Endodermal cell (in vitro differentiated cells): ENCODE results near the gene RAB26. TPM values are rescaled to one million over a fixed set of nuclear protein-coding genes. Genes with fewer than 3 reads are reported as not detected.
"Not testable (repeated sequence)": the region's sequence is repeated elsewhere in the genome, so short reads cannot be mapped to it uniquely, and the experiment has no call there.

Experiments
- DNase-seq: peaks from one replicate; pipeline ENCODE4 v3.0.0-alpha.2; 2017
- H3K27ac ChIP-seq: 2 replicates; pipeline ENCODE4 v1.5.1; 2013; ENCODE audit warnings: mild to moderate bottlenecking, low read depth, low read length, moderate library complexity
- H3K27me3 ChIP-seq: 2 replicates; pipeline ENCODE4 v1.6.1; 2013; ENCODE audit warnings: mild to moderate bottlenecking, low read length, moderate library complexity; ENCODE audit not compliant: insufficient read depth, control insufficient read depth, poor library complexity, severe bottlenecking
- H3K36me3 ChIP-seq: 2 replicates; pipeline ENCODE4 v1.7.0; 2013; ENCODE audit warnings: mild to moderate bottlenecking, low read length, moderate library complexity; ENCODE audit not compliant: control insufficient read depth, insufficient read depth
- H3K4me1 ChIP-seq: one replicate; pipeline ENCODE4 v1.7.0; 2013; ENCODE audit warnings: low read length; ENCODE audit not compliant: control insufficient read depth, insufficient read depth
- H3K4me3 ChIP-seq: 2 replicates; pipeline ENCODE4 v1.5.1; 2013; ENCODE audit warnings: mild to moderate bottlenecking, low read length, moderate library complexity
- H3K9ac ChIP-seq: 2 replicates; pipeline ENCODE4 v1.6.1; 2013; ENCODE audit warnings: mild to moderate bottlenecking, low read length, moderate library complexity; ENCODE audit not compliant: poor library complexity, severe bottlenecking; ENCODE audit errors: extremely low read depth
- H3K9me3 ChIP-seq: 2 replicates; pipeline ENCODE4 v1.6.1; 2013; ENCODE audit warnings: mild to moderate bottlenecking, low read length, moderate library complexity; ENCODE audit not compliant: control insufficient read depth
- H3K27ac Mint-ChIP-seq: 2 replicates; pipeline ENCODE4 v1.8.0; 2020; ENCODE audit warnings: mixed read lengths
- H3K27me3 Mint-ChIP-seq: 2 replicates; pipeline ENCODE4 v1.8.0; 2021; ENCODE audit warnings: mild to moderate bottlenecking, mixed read lengths; ENCODE audit not compliant: insufficient read depth
- H3K36me3 Mint-ChIP-seq: 2 replicates; pipeline ENCODE4 v1.8.0; 2020; ENCODE audit warnings: low read depth, mixed read lengths
- H3K4me1 Mint-ChIP-seq: 2 replicates; pipeline ENCODE4 v1.8.0; 2020; ENCODE audit warnings: mixed read lengths
- H3K4me3 Mint-ChIP-seq: 2 replicates; pipeline ENCODE4 v1.8.0; 2020; ENCODE audit warnings: mild to moderate bottlenecking, moderate library complexity, mixed read lengths
- H3K9me3 Mint-ChIP-seq: 2 replicates; pipeline ENCODE4 v1.8.0; 2020; ENCODE audit warnings: mild to moderate bottlenecking, mixed read lengths
- WGBS, 2 experiments: methylation state at CpG; one replicate each; pipeline versions ENCODE4 v1.1.5 to v1.1.7; 2013; ENCODE audit warnings: missing lambda C conversion rate in 2 of 2, mixed read lengths in 1 of 2; ENCODE audit not compliant: insufficient coverage in 1 of 2, insufficient read length in 1 of 2; 5-methylcytosine and 5-hydroxymethylcytosine counted together
- total RNA-seq, 2 donors: library from RNA; stranded (reverse); fragmentation: NEBNext Ultra II Directional in 1 of 2; extraction: Animal tissue kit (Norgen Biotek cat#: 25700) in 1 of 2; gene quantifications; 2 replicates in 1 of 2; 3 replicates in 1 of 2; pipeline ENCODE4 v1.2.1, GENCODE V29; 2021
- TF ChIP-seq, protein P1 (sequence below): fragments of 200-600 bp; sonication (generic); conservative IDR thresholded peaks from 2 replicates; pipeline ENCODE4 v1.5.0; 2021; ENCODE audit warnings: antibody characterized with exemption, mild to moderate bottlenecking

Gene RAB26
- total RNA-seq, 2 donors from 2014 or later = 3.2 to 4.9 TPM

DNA sequence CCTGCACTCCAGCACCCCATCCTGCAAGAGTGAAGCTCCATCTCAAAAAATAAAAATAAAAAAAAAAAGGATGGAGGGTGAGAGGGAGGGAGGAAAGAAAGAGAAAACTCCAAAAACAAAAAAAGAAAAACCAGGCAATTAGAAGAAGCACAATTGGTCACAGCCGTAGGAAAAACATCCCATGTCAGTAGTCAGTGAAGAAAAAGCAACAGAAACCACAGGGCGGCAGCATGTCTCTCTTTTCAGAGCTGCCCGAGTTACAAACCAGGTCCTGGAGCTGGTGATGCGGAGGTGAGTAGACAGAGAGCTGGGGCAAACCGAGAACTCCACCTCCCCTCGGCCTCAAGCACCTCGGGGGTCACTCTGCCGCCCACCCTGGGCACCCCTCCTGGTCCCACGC, 27.1 kb upstream of the RAB26 start:
- not testable (repeated sequence) for H3K4me1 ChIP-seq, H3K9me3 ChIP-seq, H3K27ac ChIP-seq, H3K36me3 Mint-ChIP-seq, H3K27me3 ChIP-seq, H3K27ac Mint-ChIP-seq, H3K9ac ChIP-seq, H3K4me3 Mint-ChIP-seq, H3K27me3 Mint-ChIP-seq, H3K36me3 ChIP-seq, H3K4me3 ChIP-seq, H3K4me1 Mint-ChIP-seq, H3K9me3 Mint-ChIP-seq
- TF ChIP-seq, protein P1, sequence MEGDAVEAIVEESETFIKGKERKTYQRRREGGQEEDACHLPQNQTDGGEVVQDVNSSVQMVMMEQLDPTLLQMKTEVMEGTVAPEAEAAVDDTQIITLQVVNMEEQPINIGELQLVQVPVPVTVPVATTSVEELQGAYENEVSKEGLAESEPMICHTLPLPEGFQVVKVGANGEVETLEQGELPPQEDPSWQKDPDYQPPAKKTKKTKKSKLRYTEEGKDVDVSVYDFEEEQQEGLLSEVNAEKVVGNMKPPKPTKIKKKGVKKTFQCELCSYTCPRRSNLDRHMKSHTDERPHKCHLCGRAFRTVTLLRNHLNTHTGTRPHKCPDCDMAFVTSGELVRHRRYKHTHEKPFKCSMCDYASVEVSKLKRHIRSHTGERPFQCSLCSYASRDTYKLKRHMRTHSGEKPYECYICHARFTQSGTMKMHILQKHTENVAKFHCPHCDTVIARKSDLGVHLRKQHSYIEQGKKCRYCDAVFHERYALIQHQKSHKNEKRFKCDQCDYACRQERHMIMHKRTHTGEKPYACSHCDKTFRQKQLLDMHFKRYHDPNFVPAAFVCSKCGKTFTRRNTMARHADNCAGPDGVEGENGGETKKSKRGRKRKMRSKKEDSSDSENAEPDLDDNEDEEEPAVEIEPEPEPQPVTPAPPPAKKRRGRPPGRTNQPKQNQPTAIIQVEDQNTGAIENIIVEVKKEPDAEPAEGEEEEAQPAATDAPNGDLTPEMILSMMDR = peak; percentile 54
- WGBS, 2 experiments = 57 to 65% methylated on average over 3 to 4 of the region's 9 CpGs
- peak; percentile 67 for DNase-seq

DNA sequence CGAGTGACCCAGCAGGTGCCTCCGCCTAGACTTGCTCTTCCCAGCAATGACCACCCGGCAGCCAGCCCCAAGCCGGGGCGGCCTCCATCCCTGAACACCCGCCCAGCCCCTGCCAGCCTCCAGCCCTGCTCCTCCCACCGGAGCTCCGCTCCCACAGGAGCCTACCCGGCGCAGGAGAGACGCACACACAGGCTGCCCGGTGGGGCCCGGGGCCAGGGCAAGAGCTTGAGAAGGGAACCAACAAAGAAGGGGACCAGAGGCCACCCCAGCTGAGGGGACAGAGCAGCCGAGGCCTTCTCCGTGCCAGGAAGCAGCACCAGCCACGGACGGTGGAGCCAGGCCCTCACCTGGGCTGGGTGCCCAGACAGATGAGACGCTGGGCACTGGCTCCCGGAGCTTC, 26.6 kb upstream of the RAB26 start:
- no peak for DNase-seq
- Mint-ChIP-seq H3K9me3 (no peaks in the 10 kb centered on the region), H3K4me3 (no peak overlapping the region), H3K4me1 (peaks cover 8% of the 10 kb centered on the region), H3K36me3 (no peaks in the 10 kb centered on the region), H3K27ac (no peak overlapping the region), H3K27me3 (no peaks in the 10 kb centered on the region)
- H3K9ac ChIP-seq = no peak overlapping the region
- no peaks in the 10 kb centered on the region for H3K27me3 ChIP-seq
- TF ChIP-seq, protein P1 = no peak
- no peak overlapping the region for H3K4me3 ChIP-seq
- no peaks in the 10 kb centered on the region for H3K9me3 ChIP-seq
- H3K36me3 ChIP-seq = no peaks in the 10 kb centered on the region
- H3K27ac ChIP-seq = no peak overlapping the region
- H3K4me1 ChIP-seq = peaks cover 4% of the 10 kb centered on the region
- WGBS, 2 experiments = 94 to 96% methylated on average over 12 to 18 of the region's 19 CpGs

DNA sequence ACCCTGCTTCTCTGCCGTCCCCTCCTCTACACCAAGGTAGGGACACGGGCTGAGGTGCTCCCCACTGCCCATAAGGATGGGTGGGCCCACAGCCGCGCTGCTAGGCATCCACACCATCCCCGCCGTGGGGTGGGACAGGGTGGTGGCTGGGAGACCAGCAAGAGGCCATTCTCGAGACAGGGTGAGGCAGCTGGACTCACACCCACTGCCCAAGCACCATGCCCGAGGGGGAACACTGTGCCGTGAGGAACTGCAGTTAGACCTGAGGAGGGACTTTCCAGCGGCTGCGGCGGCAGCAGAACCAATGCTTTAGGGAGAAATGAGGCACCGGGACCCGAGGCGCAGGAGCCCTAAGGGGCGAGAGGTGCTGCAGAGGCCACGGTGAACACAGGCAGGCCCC, 26.0 kb upstream of the RAB26 start:
- Mint-ChIP-seq H3K36me3 (no peaks in the 10 kb centered on the region), H3K9me3 (no peaks in the 10 kb centered on the region), H3K4me1 (peaks cover 8% of the 10 kb centered on the region), H3K27me3 (no peaks in the 10 kb centered on the region), H3K27ac (no peak overlapping the region), H3K4me3 (no peak overlapping the region)
- no peak overlapping the region for H3K9ac ChIP-seq
- no peaks in the 10 kb centered on the region for H3K9me3 ChIP-seq
- no peak overlapping the region for H3K27ac ChIP-seq
- no peak overlapping the region for H3K4me3 ChIP-seq
- TF ChIP-seq, protein P1 = no peak
- no peaks in the 10 kb centered on the region for H3K36me3 ChIP-seq
- WGBS, 2 experiments = 91 to 98% methylated on average over 7 to 16 of the region's 17 CpGs
- H3K27me3 ChIP-seq = no peaks in the 10 kb centered on the region
- DNase-seq = no peak
- H3K4me1 ChIP-seq = peaks cover 4% of the 10 kb centered on the region

DNA sequence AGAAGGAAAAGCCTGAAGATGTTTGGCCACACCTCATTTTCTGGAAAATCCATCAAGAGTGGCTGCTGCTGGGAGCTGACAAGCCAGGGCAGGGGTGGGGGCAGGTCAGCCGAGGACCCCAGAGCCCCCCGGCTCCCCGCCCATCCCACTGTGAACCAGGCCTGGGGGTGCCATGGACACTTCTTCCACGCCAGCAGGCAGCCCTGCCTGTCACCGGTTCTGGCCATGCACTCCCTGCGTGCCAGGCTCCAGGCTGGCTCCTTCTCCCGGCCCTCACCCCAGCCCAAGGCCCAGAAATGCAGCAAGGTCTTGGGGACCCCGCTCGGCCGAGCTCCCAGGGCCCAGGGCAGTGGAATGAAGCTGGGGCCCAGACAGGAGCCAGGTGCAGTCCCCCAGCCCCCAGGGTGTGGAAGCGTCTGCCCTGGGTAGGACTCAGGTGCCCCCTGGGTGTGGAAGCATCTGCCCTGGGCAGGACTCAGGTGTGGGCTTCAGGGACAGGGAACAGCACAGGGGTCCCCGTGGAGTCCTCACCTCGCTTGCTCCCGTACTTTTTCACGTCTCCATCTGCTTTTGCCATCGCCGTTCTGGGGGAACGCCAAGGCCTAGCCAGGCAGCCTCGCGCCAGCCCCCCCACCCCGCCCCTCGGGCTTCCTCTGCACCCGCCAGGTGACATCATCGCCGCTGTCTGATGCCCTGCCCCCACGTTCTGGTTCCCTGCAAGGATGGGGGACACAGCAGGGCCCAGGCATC, 25.3 kb upstream of the RAB26 start:
- not testable (repeated sequence) for H3K4me1 ChIP-seq, H3K4me3 ChIP-seq, H3K27ac Mint-ChIP-seq, H3K9ac ChIP-seq, H3K9me3 Mint-ChIP-seq, H3K27ac ChIP-seq, H3K36me3 ChIP-seq, H3K4me3 Mint-ChIP-seq, H3K36me3 Mint-ChIP-seq, H3K4me1 Mint-ChIP-seq, H3K9me3 ChIP-seq, H3K27me3 Mint-ChIP-seq, H3K27me3 ChIP-seq, DNase-seq
- 82% methylated on average over 11 of the region's 26 CpGs; no CpG with 5 or more reads in 1 of the 2 experiments for WGBS, 2 experiments

DNA sequence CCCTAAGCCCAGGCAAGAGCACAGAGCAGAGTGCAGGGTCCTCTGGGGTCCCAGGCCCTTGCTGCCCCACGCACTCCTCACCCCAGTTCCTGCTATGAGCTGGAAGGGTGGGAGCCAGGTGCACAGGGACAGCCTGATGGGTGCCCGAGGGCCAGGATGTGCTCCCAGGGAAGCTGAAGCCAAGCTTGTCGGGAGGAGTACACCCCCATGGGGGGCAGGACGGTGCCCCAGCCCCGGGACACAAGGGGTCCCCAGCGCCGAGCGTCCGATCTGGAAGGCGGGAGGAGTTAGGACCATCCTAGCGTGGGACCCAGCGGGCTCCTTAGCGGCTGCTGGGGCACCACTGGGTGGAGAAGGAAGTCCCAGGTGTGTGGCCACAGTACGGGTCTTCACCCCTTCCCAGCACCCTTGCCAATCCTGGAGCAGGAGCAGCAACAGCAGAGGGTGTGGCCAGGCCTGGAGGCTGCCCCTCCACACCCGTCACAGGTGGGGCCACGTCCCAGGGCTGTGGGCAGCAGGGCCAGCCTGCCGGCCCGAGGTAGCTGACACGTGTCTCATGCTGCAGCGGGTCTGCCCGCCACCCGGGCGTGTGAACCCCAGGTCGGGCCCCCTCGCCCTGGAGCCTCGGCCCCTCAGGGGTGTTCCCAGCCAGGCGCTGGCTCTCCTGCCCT, 24.6 kb upstream of the RAB26 start:
- H3K4me3 ChIP-seq, H3K9me3 ChIP-seq, DNase-seq, H3K36me3 ChIP-seq, H3K4me1 ChIP-seq, H3K36me3 Mint-ChIP-seq, H3K9me3 Mint-ChIP-seq, H3K27me3 ChIP-seq, H3K27ac Mint-ChIP-seq, H3K27me3 Mint-ChIP-seq, H3K4me3 Mint-ChIP-seq, H3K4me1 Mint-ChIP-seq, H3K27ac ChIP-seq, H3K9ac ChIP-seq: not testable (repeated sequence)
- 85 to 88% methylated on average over 2 to 16 of the region's 27 CpGs for WGBS, 2 experiments
